K562 (cell line): ENCODE results near the gene PPP1R9B. TPM values are rescaled to one million over a fixed set of nuclear protein-coding genes. Genes with fewer than 3 reads are reported as not detected.

ENCODE experiments used
- ATF1 ChIP-seq, 2 experiments: fragments of 450-650 bp in 1 of 2; IDR thresholded peaks; 2 replicates each; pipeline ENCODE4 v1.6.1; 2016; ENCODE audit warnings: missing compliant biosample characterization in 1 of 2, missing genetic modification characterization in 1 of 2
- CHD4 ChIP-seq: fragments of 200-600 bp; sonication (generic); IDR thresholded peaks from 3 replicates; pipeline ENCODE4 v1.6.1; 2012; ENCODE audit warnings: low read depth, mild to moderate bottlenecking, mixed read lengths, low read length, inconsistent platforms; ENCODE audit not compliant: insufficient read depth, insufficient replicate concordance, poor library complexity, severe bottlenecking
- CREM ChIP-seq: IDR thresholded peaks from 2 replicates; pipeline ENCODE4 v1.6.1; 2014; ENCODE audit warnings: antibody characterized with exemption, low read depth
- GTF3C2 ChIP-seq: IDR thresholded peaks from 3 replicates; pipeline ENCODE4 v1.6.1; 2011; ENCODE audit warnings: borderline replicate concordance, mild to moderate bottlenecking, moderate library complexity; ENCODE audit not compliant: insufficient read length; ENCODE audit errors: extremely low read depth
- HMGN3 ChIP-seq: IDR thresholded peaks from 2 replicates; pipeline ENCODE4 v1.6.1; 2011; ENCODE audit warnings: borderline replicate concordance, low read depth, mild to moderate bottlenecking, mixed read lengths, low read length; ENCODE audit not compliant: insufficient read length; ENCODE audit errors: extremely low read depth
- ILF3 ChIP-seq: fragments of 450-650 bp; IDR thresholded peaks from 2 replicates; pipeline ENCODE4 v1.6.1; 2018; ENCODE audit warnings: antibody characterized with exemption, mild to moderate bottlenecking, moderate library complexity, borderline replicate concordance
- MTA2 ChIP-seq: fragments of 450-650 bp; IDR thresholded peaks from 2 replicates; pipeline ENCODE4 v1.6.1; 2016; ENCODE audit warnings: low read depth
- NRF1 ChIP-seq, 2 experiments: fragments of 450-650 bp; IDR thresholded peaks in 1 of 2; conservative IDR thresholded peaks in 1 of 2; 2 replicates each; pipeline ENCODE4 v1.6.1; 2014; ENCODE audit warnings: mild to moderate bottlenecking in 2 of 2
- RBM14 ChIP-seq: fragments of 200-400 bp; formaldehyde crosslinking; IDR thresholded peaks from 2 replicates; pipeline ENCODE4 v1.6.1; 2018; ENCODE audit warnings: low read depth, mild to moderate bottlenecking, low read length, moderate library complexity, borderline replicate concordance; ENCODE audit not compliant: insufficient read depth
- RFX1 ChIP-seq: fragments of 450-650 bp; IDR thresholded peaks from 2 replicates; pipeline ENCODE4 v1.6.1; 2016; ENCODE audit warnings: mild to moderate bottlenecking, moderate library complexity
- SP1 ChIP-seq: sonication (generic); formaldehyde crosslinking; IDR thresholded peaks from 2 replicates; pipeline ENCODE4 v1.8.1; 2022; ENCODE audit warnings: mild to moderate bottlenecking, missing genetic modification reagents
- SRF ChIP-seq, 2 experiments: fragments of 250-450, 450-650 bp in 1 of 2; sonication (Bioruptor Pico) in 1 of 2; sonication (generic) in 1 of 2; formaldehyde crosslinking; IDR thresholded peaks; 2 replicates each; pipeline versions ENCODE4 v1.5.0 to v1.5.1; 2020 to 2022; ENCODE audit warnings: mild to moderate bottlenecking in 1 of 2, missing genetic modification reagents in 1 of 2
- YY1 ChIP-seq, 3 experiments: IDR thresholded peaks; 2 replicates each; pipeline ENCODE4 v1.6.1; 2011; ENCODE audit warnings: low read length in 2 of 3, mild to moderate bottlenecking in 2 of 3, moderate library complexity in 2 of 3, borderline replicate concordance in 1 of 3, control low read depth in 1 of 3, low read depth in 1 of 3; ENCODE audit not compliant: insufficient read depth in 3 of 3, insufficient replicate concordance in 2 of 3, control insufficient read depth in 1 of 3, insufficient read length in 1 of 3; ENCODE audit errors: extremely low read depth in 1 of 3
- ZBTB7A ChIP-seq: IDR thresholded peaks from 2 replicates; pipeline ENCODE4 v1.6.1; 2011; ENCODE audit warnings: low read depth, mild to moderate bottlenecking, low read length, moderate library complexity, borderline replicate concordance; ENCODE audit not compliant: control insufficient read depth
- ZKSCAN1 ChIP-seq: fragments of 150-350 bp; IDR thresholded peaks from 2 replicates; pipeline ENCODE4 v1.6.1; 2016; ENCODE audit warnings: low read depth, low read length
- ZNF717 ChIP-seq: fragments of 250-450 bp; sonication (Bioruptor Pico); IDR thresholded peaks from 2 replicates; pipeline ENCODE4 v1.5.0; 2021
- polyA plus RNA-seq, 8 experiments: library from polyadenylated mRNA; depleted of rRNA in 4 of 8; stranded (reverse) in 5 of 8; unstranded in 3 of 8; fragments of >200 nt; fragmentation: Nextera tagmentation in 2 of 8; fragmentation: Illumina TruSeq in 1 of 8; extraction: Ambion mirVana in 2 of 8; extraction: Trizol in 1 of 8; gene quantifications; 2 replicates each; pipeline versions ENCODE4 v1.2.1 to v1.2.3, GENCODE V29; 2011 to 2014; ENCODE audit warnings: inconsistent platforms in 1 of 8, missing spikeins in 1 of 8
- total RNA-seq, 7 experiments: library from RNA; depleted of rRNA in 6 of 7; stranded (reverse); fragments of >200 nt in 6 of 7; fragmentation: Illumina TruSeq in 2 of 7; extraction: Trizol in 2 of 7; gene quantifications; 2 replicates each; pipeline versions ENCODE4 v1.2.1 to v1.2.3, GENCODE V29; 2011 to 2021; ENCODE audit warnings: low replicate concordance in 1 of 7

The PPP1R9B gene
- total and polyA plus RNA-seq, 9 of the 15 experiments (the other 6 are each of a cell fraction or from before 2014, with no cell fraction given): 0.10 to 63.5 (median 24.7) TPM

GRCh38 chr17:50117202-50118051, 33.0 kb downstream of the PPP1R9B start (continued):
- no peak for TF ChIP-seq ZNF717 (CRISPR knock-in tag)
- no peak for TF ChIP-seq RFX1
- peak; percentile 88 for TF ChIP-seq ZKSCAN1
- TF ChIP-seq MTA2: no peak
- TF ChIP-seq CHD4: peak; percentile 45
- peak; percentile 87 to 89 for TF ChIP-seq NRF1 (conservative IDR thresholded peaks at IDR 0.05 in 1 of 2, IDR thresholded peaks at IDR 0.05 in 1 of 2)
- peak; percentile 47 for TF ChIP-seq HMGN3
- no peak for TF ChIP-seq RBM14
- TF ChIP-seq SP1 (CRISPR knock-in tag): peak; percentile 28; the same call in 1 of the 2 replicates
- TF ChIP-seq ZBTB7A: peak; percentile 25; the same call in 1 of the 2 replicates
- TF ChIP-seq ATF1 (CRISPR knock-in tag; IDR thresholded peaks at IDR 0.05): no peak
- TF ChIP-seq ATF1 (tag; IDR thresholded peaks at IDR 0.05): peak; percentile 29; the same call in 1 of the 2 replicates
- no peak for TF ChIP-seq ILF3
- peak in 1 of 2 experiments; percentile 36; a peak in 1 of 4 replicates for TF ChIP-seq SRF (CRISPR knock-in tag; IDR thresholded peaks at IDR 0.05)
- peak; percentile 51; the same call in 1 of the 2 replicates for TF ChIP-seq CREM
- TF ChIP-seq YY1 (IDR thresholded peaks at IDR 0.05; ENCODE audit: borderline replicate concordance in 1 of 3, control insufficient read depth in 1 of 3, extremely low read depth in 1 of 3, insufficient read depth in 3 of 3, insufficient read length in 1 of 3, insufficient replicate concordance in 2 of 3, low read depth in 1 of 3, low read length in 2 of 3): peak in 2 of 3 experiments; percentile 20 to 45
- peak; percentile 31 for TF ChIP-seq GTF3C2
